Mesothelial cell of epicardium (in vitro differentiated cells): ENCODE results near the gene TDRKH. TPM values are rescaled to one million over a fixed set of nuclear protein-coding genes. Genes with fewer than 3 reads are reported as not detected.

Source experiments
- DNase-seq, 2 experiments: peaks; one replicate each; pipeline ENCODE4 v3.0.0; 2021; ENCODE audit warnings: low spot score in 2 of 2; ENCODE audit not compliant: unreplicated experiment in 2 of 2
- H3K27ac Mint-ChIP-seq: 2 replicates; pipeline ENCODE4 v1.8.0; 2021; ENCODE audit warnings: mixed read lengths
- H3K27me3 Mint-ChIP-seq: 2 replicates; pipeline ENCODE4 v1.8.0; 2021; ENCODE audit warnings: low read depth, mixed read lengths
- H3K36me3 Mint-ChIP-seq: 2 replicates; pipeline ENCODE4 v1.8.0; 2021; ENCODE audit warnings: mixed read lengths
- H3K4me1 Mint-ChIP-seq: 2 replicates; pipeline ENCODE4 v1.8.0; 2021; ENCODE audit warnings: mixed read lengths
- H3K4me3 Mint-ChIP-seq: 2 replicates; pipeline ENCODE4 v1.8.0; 2021; ENCODE audit warnings: mild to moderate bottlenecking, moderate library complexity, mixed read lengths
- H3K9me3 Mint-ChIP-seq: 2 replicates; pipeline ENCODE4 v1.8.0; 2021; ENCODE audit warnings: mixed read lengths
- CTCF ChIP-seq: fragments of 200-600 bp; sonication (generic); IDR thresholded peaks from one replicate; pipeline ENCODE4 v1.5.0; 2021; ENCODE audit warnings: antibody characterized with exemption; ENCODE audit not compliant: unreplicated experiment
- total RNA-seq: library from RNA; stranded (reverse); gene quantifications from 3 replicates; pipeline ENCODE4 v1.2.1, GENCODE V29; 2021

TDRKH gene
- total RNA-seq, 1 donor from 2014 or later = 9.9 TPM

GRCh38 chr1:151822404-151822803, 32.1 kb upstream of the TDRKH start:
- no peaks in the 10 kb centered on the region for H3K9me3 Mint-ChIP-seq
- no peak for DNase-seq
- H3K4me3 Mint-ChIP-seq = no peak overlapping the region
- H3K4me1 Mint-ChIP-seq = no peaks in the 10 kb centered on the region
- H3K27ac Mint-ChIP-seq = no peak overlapping the region
- no peak for TF ChIP-seq CTCF
- peaks cover 17% of the 10 kb centered on the region for H3K27me3 Mint-ChIP-seq
- no peaks in the 10 kb centered on the region for H3K36me3 Mint-ChIP-seq

DNA sequence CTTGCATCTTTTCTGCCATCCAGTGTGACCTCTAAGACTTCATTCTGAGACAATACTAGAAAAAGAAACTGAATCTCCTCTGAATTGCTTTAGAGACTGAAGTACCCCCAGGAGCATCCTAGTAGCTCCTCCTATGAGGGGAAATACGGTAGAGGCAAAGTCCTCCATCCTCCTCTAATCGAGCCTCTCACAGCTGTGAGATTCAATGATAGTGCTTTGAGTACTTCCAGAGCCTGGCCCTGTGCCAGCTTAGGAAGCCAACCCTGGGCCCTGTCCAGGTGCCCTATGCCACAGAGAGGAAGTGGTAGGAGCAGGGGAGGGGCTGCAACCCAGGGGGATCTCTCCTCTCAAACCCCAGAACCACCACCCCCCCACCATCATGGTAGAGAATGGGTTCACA, 30.6 kb upstream of the TDRKH start:
- no peak overlapping the region for H3K27ac Mint-ChIP-seq
- no peaks in the 10 kb centered on the region for H3K9me3 Mint-ChIP-seq
- TF ChIP-seq CTCF = no peak
- H3K4me3 Mint-ChIP-seq = no peak overlapping the region
- no peak for DNase-seq
- no peaks in the 10 kb centered on the region for H3K36me3 Mint-ChIP-seq
- no peaks in the 10 kb centered on the region for H3K4me1 Mint-ChIP-seq
- H3K27me3 Mint-ChIP-seq = peaks cover 14% of the 10 kb centered on the region

- no peak overlapping the region for H3K4me3 Mint-ChIP-seq
- no peak overlapping the region for H3K27ac Mint-ChIP-seq
- peaks cover 14% of the 10 kb centered on the region for H3K27me3 Mint-ChIP-seq
- H3K36me3 Mint-ChIP-seq = no peaks in the 10 kb centered on the region
- no peak for TF ChIP-seq CTCF
- no peaks in the 10 kb centered on the region for H3K4me1 Mint-ChIP-seq
- no peaks in the 10 kb centered on the region for H3K9me3 Mint-ChIP-seq
- DNase-seq = no peak
These were observed 29.8 kb upstream of the TDRKH start for GRCh38 chr1:151819976-151820623.

GRCh38 chr1:151819227-151819835, 29.0 kb upstream of the TDRKH start:
- no peak overlapping the region for H3K27ac Mint-ChIP-seq
- peaks cover 20% of the 10 kb centered on the region for H3K27me3 Mint-ChIP-seq
- no peak for TF ChIP-seq CTCF
- H3K4me1 Mint-ChIP-seq = no peaks in the 10 kb centered on the region
- no peaks in the 10 kb centered on the region for H3K36me3 Mint-ChIP-seq
- no peaks in the 10 kb centered on the region for H3K9me3 Mint-ChIP-seq
- DNase-seq = no peak
- H3K4me3 Mint-ChIP-seq = no peak overlapping the region

GRCh38 chr1:151817353-151817730, 27.0 kb upstream of the TDRKH start:
- no peaks in the 10 kb centered on the region for H3K9me3 Mint-ChIP-seq
- H3K27me3 Mint-ChIP-seq = peaks cover 24% of the 10 kb centered on the region
- H3K4me1 Mint-ChIP-seq = no peaks in the 10 kb centered on the region
- TF ChIP-seq CTCF = no peak
- DNase-seq = no peak
- no peak overlapping the region for H3K27ac Mint-ChIP-seq
- no peak overlapping the region for H3K4me3 Mint-ChIP-seq
- no peaks in the 10 kb centered on the region for H3K36me3 Mint-ChIP-seq
